Activated CD8-positive, alpha-beta T cell treated with anti-CD3 and anti-CD28 coated beads for 36 hours (primary cell): ENCODE results near the gene YTHDF1. TPM values are rescaled to one million over a fixed set of nuclear protein-coding genes. Genes with fewer than 3 reads are reported as not detected.

Experiments
- ATAC-seq: fragments of 200-7000 bp; cut with Tn5 transposase; one replicate; pipeline ENCODE4 v1.10.0; 2021; ENCODE audit warnings: mild to moderate bottlenecking, moderate library complexity
- CTCF ChIA-PET: fragments of 350-600 bp; sonication (Branson Sonifier 250); formaldehyde crosslinking; loops from one replicate; lab custom pipeline; 2021; ENCODE audit warnings: antibody characterized with exemption; lab: Charles Lee
- POLR2A ChIA-PET: fragments of 350-600 bp; sonication (Branson Sonifier 250); formaldehyde crosslinking; loops from one replicate; lab custom pipeline; 2021; ENCODE audit warnings: antibody characterized with exemption; lab: Charles Lee
- DNase-seq: peaks from one replicate; pipeline ENCODE4 v3.0.0-alpha.2; 2020
- H3K27ac Mint-ChIP-seq: one replicate; pipeline ENCODE4 v1.8.0; 2021; ENCODE audit warnings: mild to moderate bottlenecking, mixed read lengths
- H3K27me3 Mint-ChIP-seq: one replicate; pipeline ENCODE4 v1.8.0; 2021; ENCODE audit warnings: mixed read lengths
- H3K36me3 Mint-ChIP-seq: one replicate; pipeline ENCODE4 v1.8.0; 2021; ENCODE audit warnings: low read depth, mixed read lengths
- H3K4me1 Mint-ChIP-seq: one replicate; pipeline ENCODE4 v1.8.0; 2021; ENCODE audit warnings: low read depth, mixed read lengths
- H3K4me3 Mint-ChIP-seq: one replicate; pipeline ENCODE4 v1.8.0; 2021; ENCODE audit warnings: mild to moderate bottlenecking, moderate library complexity, mixed read lengths
- H3K9me3 Mint-ChIP-seq: one replicate; pipeline ENCODE4 v1.8.0; 2021; ENCODE audit warnings: mixed read lengths
- CTCF ChIP-seq: fragments of 200-600 bp; IDR thresholded peaks from one replicate; pipeline ENCODE4 v1.8.0; 2022; ENCODE audit warnings: antibody characterized with exemption, mild to moderate bottlenecking
- intact Hi-C: fragments of 100-400 bp; cut with micrococcal nuclease; formaldehyde crosslinking; loops from one replicate; pipeline ENCODE4 v1.10.0; 2022
- total RNA-seq, 2 experiments: library from RNA; stranded (reverse); gene quantifications; one replicate each; pipeline ENCODE4 v1.2.3, GENCODE V29; 2021

YTHDF1 gene
- total RNA-seq, 2 experiments from 2014 or later: 31.0 TPM

- ATAC-seq: no peak
- no peak overlapping the region for H3K4me3 Mint-ChIP-seq
- H3K9me3 Mint-ChIP-seq: no peaks in the 10 kb centered on the region
- H3K36me3 Mint-ChIP-seq: no peaks in the 10 kb centered on the region
- ChIA-PET CTCF (interaction anchor here (2.7 kb wide), 1 partner anchor 20 kb away, joined by 6 read pairs; no protein-coding TSS in a partner anchor), POLR2A (interaction anchor here (0.8 kb wide), 1 partner anchor 18 kb away, joined by 4 read pairs; no protein-coding TSS in a partner anchor)
- TF ChIP-seq CTCF: no peak
- intact Hi-C loops: no loop called here
- H3K27ac Mint-ChIP-seq: no peak overlapping the region
- peaks cover 4% of the 10 kb centered on the region for H3K27me3 Mint-ChIP-seq
- no peaks in the 10 kb centered on the region for H3K4me1 Mint-ChIP-seq
- no peak for DNase-seq
Observed at GRCh38 chr20:63243604-63244247, 27.8 kb upstream of the YTHDF1 start.

- no peak for TF ChIP-seq CTCF
- intact Hi-C loops: no loop called here
- ATAC-seq (no peak), DNase-seq (no peak)
- ChIA-PET CTCF (interaction anchor here (2.7 kb wide), 1 partner anchor 19 kb away, joined by 6 read pairs; no protein-coding TSS in a partner anchor), POLR2A (no interaction called here)
- Mint-ChIP-seq H3K36me3 (no peaks in the 10 kb centered on the region), H3K9me3 (no peaks in the 10 kb centered on the region), H3K4me1 (no peaks in the 10 kb centered on the region), H3K4me3 (no peak overlapping the region), H3K27ac (no peak overlapping the region), H3K27me3 (no peaks in the 10 kb centered on the region)
Observed at GRCh38 chr20:63242736-63243135, 26.8 kb upstream of the YTHDF1 start.

GRCh38 chr20:63241272-63241671, 25.3 kb upstream of the YTHDF1 start:
- H3K27me3 Mint-ChIP-seq: no peaks in the 10 kb centered on the region
- no peak for TF ChIP-seq CTCF
- ChIA-PET POLR2A (no interaction called here), CTCF (interaction anchor here (1.1 to 1.7 kb wide), 3 partner anchors 11 to 55 kb away, joined by 3 to 6 read pairs (median 4); no protein-coding TSS in a partner anchor)
- ATAC-seq (no peak), DNase-seq (no peak)
- no peak overlapping the region for H3K27ac Mint-ChIP-seq
- no peaks in the 10 kb centered on the region for H3K36me3 Mint-ChIP-seq
- no peak overlapping the region for H3K4me3 Mint-ChIP-seq
- no peaks in the 10 kb centered on the region for H3K9me3 Mint-ChIP-seq
- H3K4me1 Mint-ChIP-seq: no peaks in the 10 kb centered on the region
- intact Hi-C loops: no loop called here

- TF ChIP-seq CTCF: no peak
- CTCF ChIA-PET: interaction anchor here (1.4 to 1.7 kb wide), 2 partner anchors 16 to 57 kb away, joined by 3 to 6 read pairs; no protein-coding TSS in a partner anchor
- DNase-seq (no peak), ATAC-seq (no peak)
- intact Hi-C loops: no loop called here
- no peak overlapping the region for H3K27ac Mint-ChIP-seq
- no peaks in the 10 kb centered on the region for H3K36me3 Mint-ChIP-seq
- H3K4me3 Mint-ChIP-seq: no peak overlapping the region
- H3K4me1 Mint-ChIP-seq: peaks cover 5% of the 10 kb centered on the region
- POLR2A ChIA-PET: no interaction called here
- no peaks in the 10 kb centered on the region for H3K27me3 Mint-ChIP-seq
- no peaks in the 10 kb centered on the region for H3K9me3 Mint-ChIP-seq
Observed at GRCh38 chr20:63240004-63240403, 24.1 kb upstream of the YTHDF1 start.

GRCh38 chr20:63239431-63239830, 23.5 kb upstream of the YTHDF1 start:
- no peak for TF ChIP-seq CTCF
- Mint-ChIP-seq H3K9me3 (no peaks in the 10 kb centered on the region), H3K27me3 (no peaks in the 10 kb centered on the region), H3K27ac (no peak overlapping the region), H3K36me3 (no peaks in the 10 kb centered on the region), H3K4me3 (no peak overlapping the region), H3K4me1 (peaks cover 8% of the 10 kb centered on the region)
- CTCF ChIA-PET: interaction anchor here (1.7 to 7.8 kb wide), 2 partner anchors 15 to 16 kb away, joined by 6 to 95 read pairs; no protein-coding TSS in a partner anchor
- no peak for ATAC-seq
- no peak for DNase-seq
- intact Hi-C loops: no loop called here
- POLR2A ChIA-PET: no interaction called here
